ENCODE measurements around the gene CLGN. TPM values are rescaled to one million over a fixed set of nuclear protein-coding genes. Genes with fewer than 3 reads are reported as not detected.

Gene CLGN
- total and polyA plus RNA-seq, 2 of the 13 experiments (the other 11 are each of a cell fraction or from before 2014, with no cell fraction given) = 7.2 to 17.0 TPM

GRCh38 chr4:140373328-140374129 is 53.9 kb downstream of the CLGN start, which contains the start of gene SCOC (continued):
- TF ChIP-seq ZNF710 (CRISPR knock-in tag; IDR thresholded peaks at IDR 0.05; ENCODE audit: borderline replicate concordance) = peak; percentile 62; the same call in 1 of the 2 replicates
- no peak; the same call in 1 of the 2 replicates for TF ChIP-seq ZNF33B (CRISPR knock-in tag; IDR thresholded peaks at IDR 0.05)
- peak; percentile 67; the same call in 1 of the 2 replicates for TF ChIP-seq PBX3 (CRISPR knock-in tag; IDR thresholded peaks at IDR 0.05; ENCODE audit: borderline replicate concordance)
- TF ChIP-seq KAT2B (IDR thresholded peaks at IDR 0.05; ENCODE audit: borderline replicate concordance, low read depth, low read length) = no peak
- TF ChIP-seq POGZ (CRISPR knock-in tag; IDR thresholded peaks at IDR 0.05) = peak; percentile 84
- peak; percentile 74; the same call in 1 of the 2 replicates for TF ChIP-seq ZNF607 (CRISPR knock-in tag; IDR thresholded peaks at IDR 0.05; ENCODE audit: borderline replicate concordance)
- TF ChIP-seq ARID4A (CRISPR knock-in tag; IDR thresholded peaks at IDR 0.05; ENCODE audit: borderline replicate concordance) = peak; percentile 88; the same call in 1 of the 2 replicates
- TF ChIP-seq RFX5 (IDR thresholded peaks at IDR 0.05; ENCODE audit: low read depth, low read length) = peak; percentile 43; the same call in 1 of the 2 replicates
- TF ChIP-seq CHD2 (IDR thresholded peaks at IDR 0.05; ENCODE audit: low read depth, low read length) = peak; percentile 20; the same call in 1 of the 2 replicates
- TF ChIP-seq ZBTB3 (CRISPR knock-in tag; IDR thresholded peaks at IDR 0.05; ENCODE audit: borderline replicate concordance, low read depth) = 0 out of 2 replicates have a peak, but pooled peaks have one; percentile 71
- no peak for TF ChIP-seq ZNF747 (CRISPR knock-in tag; IDR thresholded peaks at IDR 0.05; ENCODE audit: borderline replicate concordance)
- no peak for TF ChIP-seq TCF7L2 (IDR thresholded peaks at IDR 0.05; ENCODE audit: low read depth, low read length)
- no peak for TF ChIP-seq HMGA1 (CRISPR knock-in tag; conservative IDR thresholded peaks at IDR 0.05)
- TF ChIP-seq MTA1 (CRISPR knock-in tag; IDR thresholded peaks at IDR 0.05; ENCODE audit: borderline replicate concordance) = peak; percentile 25; the same call in 1 of the 2 replicates
- peak; percentile 81; the same call in 1 of the 2 replicates for TF ChIP-seq ZNF274 (CRISPR knock-in tag; IDR thresholded peaks at IDR 0.05)
- no peak for TF ChIP-seq ZNF205 (CRISPR knock-in tag; IDR thresholded peaks at IDR 0.05)
- peak; percentile 48 for TF ChIP-seq HNF1B (CRISPR knock-in tag; IDR thresholded peaks at IDR 0.05)
- peak; percentile 42; the same call in 1 of the 2 replicates for TF ChIP-seq MEIS2 (CRISPR knock-in tag; IDR thresholded peaks at IDR 0.05)
- TF ChIP-seq HIVEP1 (CRISPR knock-in tag; IDR thresholded peaks at IDR 0.05) = peak; percentile 77
